A673 (cell line): ENCODE measurements around the gene PGF. TPM values are rescaled to one million over a fixed set of nuclear protein-coding genes. Genes with fewer than 3 reads are reported as not detected.

Source experiments
- BruUV-seq: library from RNA; stranded (reverse); fragments of 400-500 nt; replicated peaks from 2 replicates; lab custom pipeline; 2021; lab: Mats Ljungman, UMichigan
- CTCF ChIA-PET: fragments of 300-600 bp; sonication (Branson Sonifier 250); formaldehyde crosslinking; loops from one replicate; lab custom pipeline; 2022; ENCODE audit warnings: antibody characterized with exemption; lab: Charles Lee
- POLR2A ChIA-PET: fragments of 300-600 bp; sonication (Branson Sonifier 250); formaldehyde crosslinking; loops from one replicate; lab custom pipeline; 2022; ENCODE audit warnings: antibody characterized with exemption; ENCODE audit not compliant: low non-redundant PET; lab: Charles Lee
- DNase-seq: peaks from one replicate; pipeline ENCODE4 v3.0.0-alpha.2; 2015; ENCODE audit warnings: low spot score
- H3K27ac ChIP-seq: fragments of 200-600 bp; sonication (generic); 2 replicates; pipeline ENCODE4 v1.5.1; 2016; ENCODE audit warnings: mixed run types, low read depth, mild to moderate bottlenecking, mixed read lengths, antibody characterized with exemption, low read length; ENCODE audit not compliant: poor library complexity, severe bottlenecking
- H3K27me3 ChIP-seq: fragments of 200-600 bp; sonication (generic); replicated peaks from 2 replicates; pipeline ENCODE4 v1.6.1; 2017; ENCODE audit warnings: mixed run types, low read depth, mild to moderate bottlenecking, mixed read lengths, antibody characterized with exemption, low read length; ENCODE audit not compliant: insufficient read depth, poor library complexity
- H3K36me3 ChIP-seq: fragments of 200-600 bp; sonication (generic); 2 replicates; pipeline ENCODE4 v1.6.1; 2016; ENCODE audit warnings: mixed run types, mild to moderate bottlenecking, mixed read lengths, antibody characterized with exemption, low read length; ENCODE audit not compliant: insufficient read depth, poor library complexity, severe bottlenecking
- H3K4me1 ChIP-seq: fragments of 200-600 bp; sonication (generic); 2 replicates; pipeline ENCODE4 v1.6.1; 2017; ENCODE audit warnings: mixed run types, mild to moderate bottlenecking, mixed read lengths, antibody characterized with exemption, low read length; ENCODE audit not compliant: insufficient read depth, poor library complexity, severe bottlenecking
- H3K4me3 ChIP-seq: fragments of 200-600 bp; sonication (generic); 2 replicates; pipeline ENCODE4 v1.5.1; 2016; ENCODE audit warnings: low read depth, mixed run types, mild to moderate bottlenecking, mixed read lengths, low read length; ENCODE audit not compliant: poor library complexity, severe bottlenecking
- H3K9me3 ChIP-seq: fragments of 200-600 bp; sonication (generic); 2 replicates; pipeline ENCODE4 v1.6.1; 2016; ENCODE audit warnings: mixed run types, low read depth, mild to moderate bottlenecking, mixed read lengths, antibody characterized with exemption, low read length; ENCODE audit not compliant: poor library complexity, severe bottlenecking
- CTCF ChIP-seq: fragments of 300-800, 200-600 bp; sonication (generic); conservative IDR thresholded peaks from 2 replicates; pipeline ENCODE4 v1.5.1; 2017; ENCODE audit warnings: low read depth, mild to moderate bottlenecking, antibody characterized with exemption, low read length, moderate library complexity, mixed read lengths
- EZH2 ChIP-seq: fragments of 200-600 bp; sonication (generic); IDR thresholded peaks from 2 replicates; pipeline ENCODE4 v1.6.1; 2017; ENCODE audit warnings: borderline replicate concordance, low read depth, mild to moderate bottlenecking, mixed read lengths, antibody characterized with exemption, low read length; ENCODE audit not compliant: poor library complexity, severe bottlenecking
- intact Hi-C: fragments of 100-400 bp; cut with micrococcal nuclease; formaldehyde crosslinking; loops from one replicate; pipeline ENCODE4 v1.10.0; 2022; ENCODE audit not compliant: unreplicated experiment
- total RNA-seq: library from RNA; stranded (reverse); gene quantifications from 2 replicates; pipeline ENCODE4 v1.2.3, GENCODE V29; 2021

The PGF gene
- total RNA-seq, 1 experiment from 2014 or later: 48.1 TPM

GRCh38 chr14:74920281-74920680 is 35.1 kb downstream of the PGF start:
- TF ChIP-seq CTCF (no peak), EZH2 (no peak)
- no TSS peak for BruUV-seq
- POLR2A ChIA-PET: no interaction called here
- Histone ChIP-seq H3K4me3 (no peak overlapping the region), H3K4me1 (no peaks in the 10 kb centered on the region), H3K27ac (no peak overlapping the region), H3K9me3 (no peaks in the 10 kb centered on the region), H3K27me3 (no peaks in the 10 kb centered on the region), H3K36me3 (no peaks in the 10 kb centered on the region)
- no peak for DNase-seq
- intact Hi-C loops: no loop called here
- CTCF ChIA-PET: no interaction called here

- no peaks in the 10 kb centered on the region for H3K27me3 ChIP-seq
- no peak for DNase-seq
- H3K36me3 ChIP-seq: no peaks in the 10 kb centered on the region
- BruUV-seq: no TSS peak
- no peak overlapping the region for H3K27ac ChIP-seq
- H3K9me3 ChIP-seq: no peaks in the 10 kb centered on the region
- ChIA-PET CTCF (no interaction called here), POLR2A (no interaction called here)
- TF ChIP-seq CTCF (no peak), EZH2 (no peak)
- no peaks in the 10 kb centered on the region for H3K4me1 ChIP-seq
- H3K4me3 ChIP-seq: no peak overlapping the region
- intact Hi-C loops: no loop called here
Measured at GRCh38 chr14:74919421-74920165, 35.8 kb downstream of the PGF start.

- TF ChIP-seq CTCF: no peak
- TF ChIP-seq EZH2: no peak
- Histone ChIP-seq H3K27ac (no peak overlapping the region), H3K4me1 (no peaks in the 10 kb centered on the region), H3K36me3 (no peaks in the 10 kb centered on the region), H3K4me3 (no peak overlapping the region), H3K27me3 (no peaks in the 10 kb centered on the region), H3K9me3 (no peaks in the 10 kb centered on the region)
- CTCF ChIA-PET: no interaction called here
- DNase-seq: no peak
- intact Hi-C loops: no loop called here
- POLR2A ChIA-PET: no interaction called here
- BruUV-seq: no TSS peak
Measured at GRCh38 chr14:74918380-74918779, 37.0 kb downstream of the PGF start.
